Measurements from ENCODE around the gene PSMB11.
A peak's percentile ranks its signal among the peaks of the same experiment; 100 is the strongest.

Gene PSMB11

DNA sequence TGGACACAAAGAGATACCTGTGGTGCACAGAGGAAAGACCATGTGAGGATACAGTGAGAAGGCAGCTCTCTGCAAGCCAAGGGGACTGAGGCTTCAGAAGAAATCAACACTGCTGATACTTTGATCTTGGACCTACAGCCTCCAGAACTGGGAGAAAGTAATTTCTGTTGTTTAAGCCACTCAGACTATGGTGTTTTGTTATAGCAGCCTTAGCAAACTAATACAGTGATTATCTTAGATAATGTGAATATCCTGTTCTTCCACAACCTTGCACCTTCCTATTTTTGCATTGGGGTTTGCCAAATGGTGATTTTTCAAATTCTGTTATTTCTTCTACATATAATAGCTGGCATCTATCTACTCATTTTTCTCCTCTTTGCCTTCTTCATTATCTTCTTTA lies 23.9 kb upstream of the PSMB11 start:
- no peak overlapping the region for H3K4ac ChIP-seq (ENCODE audit: low read depth, low read length)
- H3K23ac ChIP-seq (ENCODE audit: low read length): no peak overlapping the region
- DNase-seq: no peak
- no peak overlapping the region for H3K18ac ChIP-seq (ENCODE audit: low read length)
- peaks cover 12% of the 10 kb centered on the region for H3K4me1 ChIP-seq (ENCODE audit: control insufficient read depth, low read depth, low read length)
- H4K5ac ChIP-seq (ENCODE audit: low read length): no peak overlapping the region
- no peaks in the 10 kb centered on the region for H3K79me2 ChIP-seq (ENCODE audit: control insufficient read depth, insufficient read depth, low read length)
- H3K27ac ChIP-seq (ENCODE audit: low read depth, low read length): no peak overlapping the region
- H2AK5ac ChIP-seq (ENCODE audit: low read length): no peak overlapping the region
- no peak overlapping the region for H3K4me2 ChIP-seq (ENCODE audit: low read length)
- no peak overlapping the region for H3K56ac ChIP-seq (ENCODE audit: low read length)
- H2BK5ac ChIP-seq (ENCODE audit: low read length): no peak overlapping the region
- no peak overlapping the region for H2BK15ac ChIP-seq (replicated peaks; ENCODE audit: low read depth)
- H4K8ac ChIP-seq (ENCODE audit: low read depth, low read length): no peak overlapping the region
- H3K36me3 ChIP-seq (ENCODE audit: control insufficient read depth, insufficient read depth, low read length): no peaks in the 10 kb centered on the region
- H2BK120ac ChIP-seq (ENCODE audit: low read depth, low read length): no peak overlapping the region
- no peak overlapping the region for H3K4me3 ChIP-seq (ENCODE audit: low read length)
- H3K79me1 ChIP-seq (ENCODE audit: low read length): no peaks in the 10 kb centered on the region
- no peaks in the 10 kb centered on the region for H3K27me3 ChIP-seq (ENCODE audit: insufficient read depth, low read length, poor library complexity)
- H3K9ac ChIP-seq (ENCODE audit: low read length): no peak overlapping the region

DNA sequence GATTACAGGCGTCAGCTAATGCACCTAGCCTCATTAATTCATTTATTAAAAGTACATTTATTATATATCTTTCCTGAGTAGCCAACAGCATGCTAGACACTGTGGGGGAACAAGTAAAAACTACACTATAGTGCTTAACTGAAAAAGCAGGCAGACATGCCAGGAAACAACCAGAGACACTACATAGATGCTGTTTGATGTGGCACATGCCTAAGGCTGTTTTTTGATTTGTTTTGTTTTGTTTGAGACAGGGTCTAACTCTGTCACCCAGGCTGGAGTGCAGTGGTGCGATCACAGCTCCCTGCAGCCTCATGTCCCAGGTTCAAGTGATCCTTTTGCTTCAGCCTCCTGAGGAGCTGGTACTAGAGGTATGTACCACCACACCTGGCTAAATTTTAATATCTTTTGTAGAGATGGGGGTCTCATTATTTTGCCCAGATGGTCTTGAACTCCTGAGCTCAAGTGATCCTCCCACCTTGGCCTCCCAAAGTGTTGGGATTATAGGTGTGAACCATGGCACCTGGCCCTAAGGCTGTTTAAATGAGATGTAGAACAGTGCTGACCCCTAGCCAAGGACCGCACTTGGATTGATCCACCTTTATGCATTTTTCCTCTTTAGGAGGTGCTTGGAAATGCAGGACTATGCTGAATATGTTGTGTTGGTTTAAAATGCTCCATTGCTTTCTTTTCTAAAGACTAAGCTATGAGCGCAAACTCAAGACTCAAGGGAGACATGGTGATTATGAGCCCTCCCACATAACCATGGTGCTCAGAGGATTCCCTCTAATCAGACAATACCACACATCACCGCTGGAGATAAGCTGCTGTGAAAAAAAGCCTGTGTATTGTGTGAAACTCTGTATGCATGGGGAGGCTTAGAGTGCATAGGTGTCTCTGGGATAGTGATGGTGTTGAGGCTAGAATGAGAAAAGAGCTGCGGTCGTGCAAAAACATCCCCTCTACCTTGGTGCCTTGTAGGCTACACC lies 21.6 kb upstream of the PSMB11 start:
- no peak overlapping the region for H4K5ac ChIP-seq (ENCODE audit: low read length)
- DNase-seq: peak; percentile 86
- no peak overlapping the region for H2AK5ac ChIP-seq (ENCODE audit: low read length)
- H3K18ac ChIP-seq (ENCODE audit: low read length): no peak overlapping the region
- no peaks in the 10 kb centered on the region for H3K79me1 ChIP-seq (ENCODE audit: low read length)
- H3K9ac ChIP-seq (ENCODE audit: low read length): no peak overlapping the region
- peak overlapping the region; percentile 25 for H3K27ac ChIP-seq (ENCODE audit: low read depth, low read length)
- H4K8ac ChIP-seq (ENCODE audit: low read depth, low read length): no peak overlapping the region
- no CpG with 5 or more reads among the region's 7 CpGs for WGBS (ENCODE audit: extremely low coverage, insufficient coverage, low lambda C conversion rate)
- H2BK15ac ChIP-seq (replicated peaks; ENCODE audit: low read depth): no peak overlapping the region
- no peak overlapping the region for H2BK5ac ChIP-seq (ENCODE audit: low read length)
- no peak overlapping the region for H3K4me2 ChIP-seq (ENCODE audit: low read length)
- H3K79me2 ChIP-seq (ENCODE audit: control insufficient read depth, insufficient read depth, low read length): no peaks in the 10 kb centered on the region
- H3K27me3 ChIP-seq (ENCODE audit: insufficient read depth, low read length, poor library complexity): no peaks in the 10 kb centered on the region
- H3K36me3 ChIP-seq (ENCODE audit: control insufficient read depth, insufficient read depth, low read length): no peaks in the 10 kb centered on the region
- H3K56ac ChIP-seq (ENCODE audit: low read length): no peak overlapping the region
- H3K4ac ChIP-seq (ENCODE audit: low read depth, low read length): no peak overlapping the region
- no peak overlapping the region for H3K4me3 ChIP-seq (ENCODE audit: low read length)
- H3K4me1 ChIP-seq (ENCODE audit: control insufficient read depth, low read depth, low read length): peaks cover 24% of the 10 kb centered on the region
- H2BK120ac ChIP-seq (ENCODE audit: low read depth, low read length): no peak overlapping the region
- no peak overlapping the region for H3K23ac ChIP-seq (ENCODE audit: low read length)

DNA sequence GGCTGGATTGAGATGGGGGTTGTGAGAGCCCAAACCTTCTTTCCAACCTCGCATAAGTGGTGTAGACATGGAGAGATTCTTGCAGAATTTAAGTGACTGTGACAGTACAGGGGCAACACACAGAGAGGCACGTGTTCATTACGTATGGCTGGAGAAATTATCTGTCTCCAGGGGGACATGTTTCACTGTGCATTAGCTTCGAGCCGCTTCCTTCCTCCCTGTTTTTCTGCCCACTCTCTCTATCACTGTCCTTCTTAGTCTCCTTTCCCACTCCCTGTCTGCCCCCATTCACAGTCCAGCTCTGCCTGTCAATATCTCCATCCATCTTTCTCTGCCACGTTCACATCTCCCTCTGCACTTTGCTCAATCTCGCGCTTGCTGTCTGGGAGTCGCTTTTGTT lies 20.6 kb upstream of the PSMB11 start:
- Histone ChIP-seq H3K4me3 (ENCODE audit: low read length) (no peak overlapping the region), H4K8ac (ENCODE audit: low read depth, low read length) (no peak overlapping the region), H3K4me1 (ENCODE audit: control insufficient read depth, low read depth, low read length) (peaks cover 32% of the 10 kb centered on the region), H2BK120ac (ENCODE audit: low read depth, low read length) (no peak overlapping the region), H3K36me3 (ENCODE audit: control insufficient read depth, insufficient read depth, low read length) (peaks cover 2% of the 10 kb centered on the region), H3K9ac (ENCODE audit: low read length) (no peak overlapping the region), H3K27me3 (ENCODE audit: insufficient read depth, low read length, poor library complexity) (no peaks in the 10 kb centered on the region), H2BK5ac (ENCODE audit: low read length) (no peak overlapping the region), H3K4ac (ENCODE audit: low read depth, low read length) (no peak overlapping the region), H3K79me1 (ENCODE audit: low read length) (peaks cover 1% of the 10 kb centered on the region), H3K18ac (ENCODE audit: low read length) (peak overlapping the region; percentile 21), H3K79me2 (ENCODE audit: control insufficient read depth, insufficient read depth, low read length) (no peaks in the 10 kb centered on the region), H2AK5ac (ENCODE audit: low read length) (no peak overlapping the region), H3K23ac (ENCODE audit: low read length) (no peak overlapping the region), H3K4me2 (ENCODE audit: low read length) (no peak overlapping the region), H4K5ac (ENCODE audit: low read length) (no peak overlapping the region), H2BK15ac (replicated peaks; ENCODE audit: low read depth) (no peak overlapping the region), H3K56ac (ENCODE audit: low read length) (peak overlapping the region; percentile 40), H3K27ac (ENCODE audit: low read depth, low read length) (no peak overlapping the region)
- no CpG with 5 or more reads among the region's 9 CpGs for WGBS (ENCODE audit: extremely low coverage, insufficient coverage, low lambda C conversion rate)
- DNase-seq: no peak

DNA sequence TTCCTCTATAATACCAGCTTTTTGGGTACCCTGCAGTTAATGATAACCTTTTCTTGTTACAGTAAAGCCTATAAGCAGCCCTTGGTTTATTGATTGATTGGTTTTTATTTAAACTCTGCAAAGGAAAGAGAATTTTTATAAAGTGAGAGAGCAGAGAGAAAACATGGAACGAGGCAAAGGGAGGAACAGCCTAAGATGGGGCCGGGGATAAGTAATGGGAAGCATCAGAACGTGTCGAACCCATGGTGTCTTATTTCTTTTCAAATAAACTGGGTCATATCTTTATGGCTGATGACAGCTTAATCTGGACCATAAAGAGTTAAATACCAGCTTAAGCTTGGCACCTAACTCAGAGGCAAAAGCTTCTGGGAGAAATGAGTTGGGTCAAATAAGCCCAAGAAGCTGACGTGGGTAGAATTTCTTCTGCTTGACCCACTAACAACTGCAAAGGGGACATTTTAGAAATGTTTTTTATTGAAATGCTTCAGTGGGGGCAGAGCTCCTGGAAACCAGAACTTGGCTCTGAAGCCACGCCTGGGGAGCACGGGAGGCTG lies 20.0 kb upstream of the PSMB11 start:
- peaks cover 1% of the 10 kb centered on the region for H3K79me1 ChIP-seq (ENCODE audit: low read length)
- no CpG with 5 or more reads among the region's 7 CpGs for WGBS (ENCODE audit: extremely low coverage, insufficient coverage, low lambda C conversion rate)
- H3K36me3 ChIP-seq (ENCODE audit: control insufficient read depth, insufficient read depth, low read length): peaks cover 2% of the 10 kb centered on the region
- peaks cover 32% of the 10 kb centered on the region for H3K4me1 ChIP-seq (ENCODE audit: control insufficient read depth, low read depth, low read length)
- H4K8ac ChIP-seq (ENCODE audit: low read depth, low read length): no peak overlapping the region
- no peaks in the 10 kb centered on the region for H3K79me2 ChIP-seq (ENCODE audit: control insufficient read depth, insufficient read depth, low read length)
- H4K5ac ChIP-seq (ENCODE audit: low read length): no peak overlapping the region
- no peak overlapping the region for H3K27ac ChIP-seq (ENCODE audit: low read depth, low read length)
- H3K18ac ChIP-seq (ENCODE audit: low read length): peak overlapping the region; percentile 25
- H2BK120ac ChIP-seq (ENCODE audit: low read depth, low read length): no peak overlapping the region
- H2BK15ac ChIP-seq (replicated peaks; ENCODE audit: low read depth): no peak overlapping the region
- no peak overlapping the region for H3K9ac ChIP-seq (ENCODE audit: low read length)
- no peak for DNase-seq
- H3K4ac ChIP-seq (ENCODE audit: low read depth, low read length): no peak overlapping the region
- no peak overlapping the region for H3K56ac ChIP-seq (ENCODE audit: low read length)
- no peaks in the 10 kb centered on the region for H3K27me3 ChIP-seq (ENCODE audit: insufficient read depth, low read length, poor library complexity)
- H3K4me3 ChIP-seq (ENCODE audit: low read length): no peak overlapping the region
- no peak overlapping the region for H3K23ac ChIP-seq (ENCODE audit: low read length)
- no peak overlapping the region for H3K4me2 ChIP-seq (ENCODE audit: low read length)
- no peak overlapping the region for H2BK5ac ChIP-seq (ENCODE audit: low read length)
- H2AK5ac ChIP-seq (ENCODE audit: low read length): no peak overlapping the region

DNA sequence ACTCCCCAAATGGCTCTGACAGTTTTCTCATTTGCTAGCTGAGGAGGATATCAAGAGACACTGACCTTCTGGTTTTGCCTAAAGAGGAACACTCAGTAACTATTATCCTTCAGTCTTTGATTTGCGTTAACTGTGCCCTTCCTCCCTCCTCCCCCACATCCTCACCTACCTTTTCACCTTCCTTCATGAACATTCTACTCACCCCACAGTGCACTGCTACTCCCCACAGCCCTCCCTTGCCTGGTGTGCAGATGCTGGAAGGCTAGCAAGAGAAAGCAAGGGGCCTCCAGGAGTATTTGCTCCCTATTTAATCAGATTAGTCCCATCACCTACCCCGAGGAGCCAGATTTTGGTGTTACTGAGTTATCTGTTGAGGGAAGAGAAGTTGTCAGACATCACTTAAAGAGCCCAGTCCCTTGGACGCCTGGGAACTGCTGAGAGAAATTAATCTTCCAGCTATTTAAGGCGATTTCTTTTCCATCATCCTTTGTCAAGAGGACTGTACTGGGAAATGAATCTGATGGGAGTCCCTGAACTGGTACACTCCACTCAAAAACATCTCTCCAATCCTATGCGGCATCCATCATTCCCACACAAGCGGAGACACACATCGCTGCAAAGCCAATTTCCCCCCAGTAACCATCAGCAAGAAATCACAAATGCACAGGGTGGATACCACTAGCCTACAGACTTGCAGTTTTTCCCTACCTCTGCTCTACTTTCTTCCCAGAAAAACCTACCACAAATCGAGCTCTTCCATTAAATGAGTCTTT lies 18.8 kb upstream of the PSMB11 start:
- Histone ChIP-seq H4K5ac (ENCODE audit: low read length) (peak overlapping the region; percentile 59), H3K36me3 (ENCODE audit: control insufficient read depth, insufficient read depth, low read length) (peaks cover 2% of the 10 kb centered on the region), H2BK15ac (replicated peaks; ENCODE audit: low read depth) (no peak overlapping the region), H3K18ac (ENCODE audit: low read length) (no peak overlapping the region), H2BK120ac (ENCODE audit: low read depth, low read length) (no peak overlapping the region), H3K79me1 (ENCODE audit: low read length) (peaks cover 1% of the 10 kb centered on the region), H3K27ac (ENCODE audit: low read depth, low read length) (peak overlapping the region; percentile 62), H3K4me3 (ENCODE audit: low read length) (no peak overlapping the region), H2BK5ac (ENCODE audit: low read length) (peak overlapping the region; percentile 8), H3K9ac (ENCODE audit: low read length) (peak overlapping the region; percentile 4), H3K56ac (ENCODE audit: low read length) (peak overlapping the region; percentile 56), H3K4me2 (ENCODE audit: low read length) (no peak overlapping the region), H3K4me1 (ENCODE audit: control insufficient read depth, low read depth, low read length) (peaks cover 32% of the 10 kb centered on the region), H3K27me3 (ENCODE audit: insufficient read depth, low read length, poor library complexity) (no peaks in the 10 kb centered on the region), H3K4ac (ENCODE audit: low read depth, low read length) (no peak overlapping the region), H2AK5ac (ENCODE audit: low read length) (no peak overlapping the region), H4K8ac (ENCODE audit: low read depth, low read length) (no peak overlapping the region), H3K79me2 (ENCODE audit: control insufficient read depth, insufficient read depth, low read length) (peaks cover 2% of the 10 kb centered on the region), H3K23ac (ENCODE audit: low read length) (no peak overlapping the region)
- peak; percentile 71 for DNase-seq
- WGBS (ENCODE audit: extremely low coverage, insufficient coverage, low lambda C conversion rate): no CpG with 5 or more reads among the region's 8 CpGs
